Mucosa of descending colon (tissue), 3 donors: ENCODE results near the gene SLC25A13. TPM values are rescaled to one million over a fixed set of nuclear protein-coding genes. Genes with fewer than 3 reads are reported as not detected.

Experiments used
- ATAC-seq: fragments of 200-7000 bp; cut with Tn5 transposase; one replicate; pipeline ENCODE4 v1.9.1; 2020; ENCODE audit warnings: mild to moderate bottlenecking, moderate library complexity
- DNase-seq, 3 donors: peaks; one replicate each; pipeline ENCODE4 v3.0.0-alpha.2; 2020
- H3K36me3 ChIP-seq: fragments of 200-600 bp; one replicate; pipeline ENCODE4 v1.8.0; 2021; ENCODE audit warnings: low read depth, mild to moderate bottlenecking
- H3K4me1 ChIP-seq: fragments of 200-600 bp; one replicate; pipeline ENCODE4 v1.8.0; 2021; ENCODE audit warnings: low read depth, mild to moderate bottlenecking
- H3K4me3 ChIP-seq: fragments of 200-600 bp; one replicate; pipeline ENCODE4 v1.8.0; 2021; ENCODE audit warnings: mild to moderate bottlenecking
- H3K9me3 ChIP-seq: fragments of 200-600 bp; one replicate; pipeline ENCODE4 v1.8.0; 2021; ENCODE audit warnings: mild to moderate bottlenecking
- intact Hi-C, 2 donors: fragments of 100-400 bp; cut with DNase I in 1 of 2; cut with micrococcal nuclease in 1 of 2; formaldehyde crosslinking; loops; one replicate each; pipeline versions ENCODE4 v1.11.0 to v1.11.1; 2022; cut with DNase I, micrococcal nuclease
- total RNA-seq, 3 donors: library from RNA; stranded (reverse); fragmentation: NEBNext Ultra II Directional in 2 of 3; extraction: Animal tissue kit (Norgen Biotek cat#: 25700) in 2 of 3; gene quantifications; one replicate each; pipeline versions ENCODE4 v1.2.1 to v1.2.4, GENCODE V29; 2021 to 2023
- TF ChIP-seq, protein P1 (sequence below): fragments of 200-600 bp; IDR thresholded peaks from one replicate; pipeline ENCODE4 v1.8.0; 2022; ENCODE audit warnings: antibody characterized with exemption, mild to moderate bottlenecking
- donor health status: DM: no; HTN: no; CAD: no; lungs with moderate emphysema.
- donor health status: DM: no; HTN: no; CAD: no.
- donor health status: DM: no; HTN: yes; CAD: no.

Gene SLC25A13
- total RNA-seq, 3 donors from 2014 or later, result 33.5 to 65.1 (median 42.7) TPM

DNA sequence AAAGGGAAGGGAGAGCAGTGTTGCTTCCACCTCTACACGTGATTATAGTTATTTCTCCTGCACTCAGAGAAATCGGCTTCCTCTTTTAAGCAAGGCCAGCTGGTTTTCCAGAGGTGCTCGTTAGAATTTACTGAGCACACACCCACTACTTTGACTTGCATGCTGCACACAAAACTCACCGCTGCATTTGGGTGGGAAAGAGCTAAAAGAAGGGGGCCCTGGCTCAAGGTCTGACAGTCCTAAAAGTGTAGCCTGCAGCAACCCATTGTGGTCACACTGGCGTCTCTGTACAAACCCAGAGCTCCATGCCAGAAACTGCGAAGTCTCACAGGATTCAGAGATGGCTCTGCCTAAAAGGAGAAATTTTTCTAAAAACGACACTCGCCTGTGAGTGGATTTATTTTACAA is 133.7 kb downstream of the SLC25A13 start:
- intact Hi-C loops, result no loop called here
- Histone ChIP-seq H3K4me3 (no peak overlapping the region), H3K4me1 (no peaks in the 10 kb centered on the region), H3K9me3 (no peaks in the 10 kb centered on the region), H3K36me3 (no peaks in the 10 kb centered on the region)
- DNase-seq (peak in 1 of 3 donors; percentile 2), ATAC-seq (peak; percentile 66)
- TF ChIP-seq, protein P1, sequence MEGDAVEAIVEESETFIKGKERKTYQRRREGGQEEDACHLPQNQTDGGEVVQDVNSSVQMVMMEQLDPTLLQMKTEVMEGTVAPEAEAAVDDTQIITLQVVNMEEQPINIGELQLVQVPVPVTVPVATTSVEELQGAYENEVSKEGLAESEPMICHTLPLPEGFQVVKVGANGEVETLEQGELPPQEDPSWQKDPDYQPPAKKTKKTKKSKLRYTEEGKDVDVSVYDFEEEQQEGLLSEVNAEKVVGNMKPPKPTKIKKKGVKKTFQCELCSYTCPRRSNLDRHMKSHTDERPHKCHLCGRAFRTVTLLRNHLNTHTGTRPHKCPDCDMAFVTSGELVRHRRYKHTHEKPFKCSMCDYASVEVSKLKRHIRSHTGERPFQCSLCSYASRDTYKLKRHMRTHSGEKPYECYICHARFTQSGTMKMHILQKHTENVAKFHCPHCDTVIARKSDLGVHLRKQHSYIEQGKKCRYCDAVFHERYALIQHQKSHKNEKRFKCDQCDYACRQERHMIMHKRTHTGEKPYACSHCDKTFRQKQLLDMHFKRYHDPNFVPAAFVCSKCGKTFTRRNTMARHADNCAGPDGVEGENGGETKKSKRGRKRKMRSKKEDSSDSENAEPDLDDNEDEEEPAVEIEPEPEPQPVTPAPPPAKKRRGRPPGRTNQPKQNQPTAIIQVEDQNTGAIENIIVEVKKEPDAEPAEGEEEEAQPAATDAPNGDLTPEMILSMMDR, result no peak

DNA sequence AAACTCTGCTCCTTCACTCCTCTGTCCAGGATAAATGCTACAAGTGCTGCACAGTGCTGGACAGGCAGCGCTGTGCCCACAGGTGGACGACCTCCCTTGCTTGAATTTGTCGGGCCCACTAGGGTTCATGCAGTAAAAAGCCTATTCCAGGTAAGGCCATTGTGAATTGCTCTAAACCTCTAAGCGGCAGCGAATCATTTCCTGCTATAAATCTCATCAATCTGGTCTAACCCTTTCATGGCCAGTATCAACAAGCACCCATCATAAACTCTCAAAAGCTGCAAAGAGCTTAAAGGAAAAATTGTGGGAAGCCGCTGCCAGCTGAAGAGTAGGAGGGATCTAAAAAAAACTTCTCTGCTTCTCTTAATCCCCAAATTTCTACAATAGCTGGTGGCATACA is 134.2 kb downstream of the SLC25A13 start:
- Histone ChIP-seq H3K9me3 (no peaks in the 10 kb centered on the region), H3K4me1 (no peaks in the 10 kb centered on the region), H3K4me3 (no peak overlapping the region), H3K36me3 (no peaks in the 10 kb centered on the region)
- DNase-seq (no peak), ATAC-seq (peak; percentile 58)
- TF ChIP-seq, protein P1, result no peak
- intact Hi-C loops, result no loop called here

DNA sequence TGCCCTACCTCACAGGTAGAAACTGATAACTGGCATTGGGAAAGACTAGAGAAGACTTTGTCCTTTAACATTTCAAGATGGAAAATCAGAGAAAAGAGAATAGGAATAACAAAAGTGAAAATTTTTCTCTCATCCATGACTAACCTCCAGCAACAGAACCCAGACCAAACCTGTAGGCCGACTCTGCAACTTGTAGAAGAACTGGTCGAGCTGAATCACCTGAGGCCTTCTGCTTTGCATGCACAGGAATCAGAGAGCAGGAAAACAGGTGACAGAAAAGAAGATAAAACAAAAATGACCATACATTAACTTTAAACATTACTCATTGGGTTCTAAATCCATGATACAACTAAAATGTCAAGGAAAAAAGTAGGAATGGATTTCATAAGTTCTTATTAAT is 137.1 kb downstream of the SLC25A13 start:
- H3K4me3 ChIP-seq, result no peak overlapping the region
- no peak for DNase-seq
- intact Hi-C loops, result no loop called here
- ATAC-seq, result no peak
- TF ChIP-seq, protein P1, result no peak
- H3K36me3 ChIP-seq, result no peaks in the 10 kb centered on the region
- no peaks in the 10 kb centered on the region for H3K4me1 ChIP-seq
- no peaks in the 10 kb centered on the region for H3K9me3 ChIP-seq

DNA sequence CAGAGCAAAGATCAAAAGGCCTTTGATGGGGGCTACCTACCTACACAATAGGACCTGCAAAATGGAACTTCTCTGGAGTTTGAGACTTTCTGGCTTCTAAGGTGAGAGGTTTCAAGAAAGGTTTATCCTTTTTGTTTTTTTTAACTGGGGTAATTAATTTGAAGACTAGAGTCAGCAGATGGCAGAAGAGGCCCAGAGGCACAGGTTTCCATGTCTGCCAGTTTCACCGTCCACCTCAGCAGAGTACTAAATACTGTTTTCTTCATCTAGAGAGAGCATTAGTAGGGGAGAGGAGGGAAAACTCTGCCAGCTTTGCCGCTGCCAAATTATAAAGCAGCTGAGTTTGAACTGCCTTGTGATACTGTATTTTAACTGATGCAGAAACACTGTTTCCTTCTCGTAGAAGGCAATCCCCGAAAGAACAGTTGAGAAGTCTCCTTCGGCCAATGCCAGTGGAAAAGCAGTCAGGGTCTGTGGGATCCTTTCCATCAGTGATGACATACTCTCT is 138.7 kb downstream of the SLC25A13 start:
- TF ChIP-seq, protein P1, result no peak
- Histone ChIP-seq H3K4me3 (no peak overlapping the region), H3K4me1 (no peaks in the 10 kb centered on the region), H3K36me3 (no peaks in the 10 kb centered on the region), H3K9me3 (no peaks in the 10 kb centered on the region)
- ATAC-seq (no peak), DNase-seq (no peak)
- intact Hi-C loops, result no loop called here

DNA sequence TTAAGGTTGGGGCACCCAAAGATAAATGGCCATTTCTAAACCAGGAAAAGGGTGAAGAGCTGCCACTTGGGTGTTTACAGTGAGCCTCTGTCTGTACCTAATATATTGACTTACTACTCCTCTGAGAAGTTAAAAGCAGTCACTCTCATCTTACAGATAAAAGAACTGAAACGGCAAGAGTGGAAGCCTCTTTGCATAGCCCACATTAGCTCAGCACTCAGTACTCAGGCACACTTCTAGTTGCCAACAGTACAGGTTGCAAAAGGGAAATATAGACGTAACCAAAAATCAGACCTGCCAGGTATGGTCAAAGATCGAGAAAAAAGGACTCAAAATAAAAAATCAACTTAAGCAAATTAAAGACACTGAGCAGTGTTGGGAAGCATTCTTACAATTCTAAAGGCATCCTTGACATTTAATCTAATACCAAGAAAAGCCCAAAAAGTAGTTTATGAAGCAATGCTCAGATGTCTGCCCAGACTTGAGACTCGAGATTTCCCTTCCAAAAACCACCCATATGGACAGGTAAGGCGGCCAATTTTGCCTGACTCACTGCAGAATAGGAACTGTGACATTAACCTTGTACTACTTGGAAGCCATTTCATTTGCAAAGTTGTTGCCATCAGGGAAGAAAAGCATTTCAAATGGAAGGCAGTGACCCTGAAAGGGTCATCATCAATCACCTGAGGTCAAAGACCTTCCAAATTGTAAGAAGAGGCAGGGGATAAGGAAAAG is 139.3 kb downstream of the SLC25A13 start:
- Histone ChIP-seq H3K36me3 (no peaks in the 10 kb centered on the region), H3K4me3 (no peak overlapping the region), H3K9me3 (no peaks in the 10 kb centered on the region), H3K4me1 (no peaks in the 10 kb centered on the region)
- DNase-seq (no peak), ATAC-seq (no peak)
- intact Hi-C loops, result no loop called here
- TF ChIP-seq, protein P1, result no peak
